Skeletal muscle satellite cell (primary cell): ENCODE measurements around the gene VSIR. TPM values are rescaled to one million over a fixed set of nuclear protein-coding genes. Genes with fewer than 3 reads are reported as not detected.

ENCODE experiments used
- H3K27me3 ChIP-seq: 2 replicates; pipeline ENCODE4 v1.7.0; 2013; ENCODE audit warnings: low read length; ENCODE audit not compliant: control insufficient read depth, insufficient read depth
- H3K36me3 ChIP-seq: 2 replicates; pipeline ENCODE4 v1.7.0; 2013; ENCODE audit warnings: mild to moderate bottlenecking, control low read depth, low read length; ENCODE audit not compliant: insufficient read depth
- H3K4me1 ChIP-seq: 2 replicates; pipeline ENCODE4 v1.7.0; 2013; ENCODE audit warnings: low read length; ENCODE audit not compliant: control insufficient read depth, insufficient read depth
- H3K4me2 ChIP-seq: 2 replicates; pipeline ENCODE4 v1.7.0; 2013; ENCODE audit warnings: mild to moderate bottlenecking, low read length
- H3K4me3 ChIP-seq: 2 replicates; pipeline ENCODE4 v1.7.0; 2013; ENCODE audit warnings: low read length
- H3K9ac ChIP-seq: 2 replicates; pipeline ENCODE4 v1.7.0; 2013; ENCODE audit warnings: mild to moderate bottlenecking, low read depth, low read length, moderate library complexity
- H3K9me3 ChIP-seq: replicated peaks from 2 replicates; pipeline ENCODE4 v1.7.0; 2013; ENCODE audit warnings: mild to moderate bottlenecking, control low read depth, low read length
- small RNA-seq: library from RNA; depleted of rRNA; stranded (forward); fragments of <200 nt; gene quantifications from one replicate; pipeline ENCODE3, GENCODE V24; 2012

The VSIR gene

DNA sequence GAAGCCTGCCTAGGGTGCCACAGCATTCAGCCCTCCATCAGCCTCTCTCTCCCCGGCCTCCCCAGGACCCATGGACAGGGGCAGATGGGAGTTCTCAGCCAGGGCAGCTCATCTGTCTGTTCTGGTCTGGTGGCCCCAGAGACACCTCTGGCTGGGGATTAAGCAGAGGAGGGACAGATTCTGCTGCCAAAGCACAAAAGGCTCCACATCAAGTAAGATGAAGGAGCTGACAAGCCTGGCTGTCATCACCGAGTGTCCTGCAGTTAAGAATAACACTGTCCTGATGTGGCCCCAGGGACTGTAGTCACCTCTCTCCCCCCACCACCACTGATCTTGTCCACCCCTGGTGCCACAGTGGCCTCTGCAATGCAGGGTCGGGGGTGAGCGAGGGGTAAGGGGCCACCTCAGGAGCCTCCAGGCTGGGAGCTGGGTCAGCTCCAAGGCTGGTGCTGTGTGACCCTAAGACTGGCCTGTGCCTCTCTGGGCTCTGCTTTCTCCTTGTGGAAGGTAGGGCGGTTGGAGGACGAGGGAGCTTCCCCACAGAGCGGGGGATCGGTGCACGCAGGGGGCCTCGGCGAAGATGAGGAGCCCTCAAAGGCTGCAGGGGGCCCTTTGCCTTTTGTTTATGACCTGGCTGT is 72.5 kb downstream of the VSIR start:
- Histone ChIP-seq H3K9ac (no peak overlapping the region), H3K36me3 (no peaks in the 10 kb centered on the region), H3K4me3 (no peak overlapping the region), H3K4me1 (no peaks in the 10 kb centered on the region), H3K4me2 (no peak overlapping the region), H3K27me3 (peaks cover 41% of the 10 kb centered on the region), H3K9me3 (no peaks in the 10 kb centered on the region)

DNA sequence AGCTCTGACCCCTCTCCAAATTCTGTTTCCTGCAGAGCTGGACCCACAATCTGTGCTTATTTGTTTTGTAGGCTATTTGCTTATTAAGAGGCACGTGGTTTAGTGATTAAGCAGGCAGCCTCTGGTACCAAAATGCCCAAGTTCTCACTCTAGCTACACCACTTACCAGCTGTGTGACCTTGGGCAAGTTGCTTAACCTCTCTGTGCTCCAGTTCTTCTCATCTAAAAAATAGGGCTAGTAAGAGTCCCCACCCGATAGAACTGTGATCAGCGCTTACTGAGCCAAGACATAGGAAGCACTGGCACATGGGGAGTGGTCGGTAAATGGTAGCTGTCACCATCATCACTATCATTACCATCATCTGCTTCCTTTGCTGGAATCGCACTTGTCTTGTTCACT is 74.6 kb downstream of the VSIR start:
- Histone ChIP-seq H3K36me3 (no peaks in the 10 kb centered on the region), H3K9me3 (no peaks in the 10 kb centered on the region), H3K4me3 (no peak overlapping the region), H3K4me2 (no peak overlapping the region), H3K4me1 (no peaks in the 10 kb centered on the region), H3K27me3 (peaks cover 40% of the 10 kb centered on the region), H3K9ac (no peak overlapping the region)

DNA sequence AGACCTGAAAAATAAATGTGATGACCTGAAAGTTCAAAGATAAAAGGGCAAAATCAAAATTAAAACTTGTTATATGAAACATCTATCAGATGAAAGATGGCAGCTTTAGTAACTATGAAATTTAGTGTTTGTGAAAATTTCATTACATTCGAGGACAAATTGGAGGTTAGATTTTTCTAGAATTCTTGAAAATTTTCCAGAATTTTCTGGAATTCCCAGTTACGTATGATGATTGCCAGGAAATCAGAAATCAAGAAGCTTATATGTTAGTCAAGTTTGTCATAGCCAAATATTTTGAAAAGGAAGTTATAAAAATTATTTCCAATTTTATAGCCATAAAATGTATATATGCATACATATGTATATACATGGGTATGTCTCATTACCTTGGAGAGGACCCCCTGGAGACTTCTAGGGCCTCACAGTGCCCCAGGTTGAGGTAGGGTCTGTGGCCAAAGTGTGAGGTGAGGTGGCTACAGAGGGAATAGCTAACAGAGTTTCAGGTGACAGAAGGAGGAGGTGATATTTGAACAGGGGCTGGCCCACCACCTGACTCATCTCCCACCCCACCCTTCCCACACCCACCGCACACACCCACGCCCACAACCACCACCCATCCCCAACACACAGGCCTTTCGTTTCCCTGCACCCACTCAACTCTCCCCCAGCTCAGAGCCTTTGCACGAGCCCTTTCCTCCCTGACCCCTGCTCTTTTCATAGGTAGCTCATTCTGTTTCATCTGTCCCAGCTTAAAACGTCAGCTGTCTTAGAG is 75.2 kb downstream of the VSIR start:
- no peak overlapping the region for H3K9ac ChIP-seq
- H3K4me2 ChIP-seq, result no peak overlapping the region
- no peaks in the 10 kb centered on the region for H3K36me3 ChIP-seq
- H3K4me3 ChIP-seq, result no peak overlapping the region
- peaks cover 35% of the 10 kb centered on the region for H3K27me3 ChIP-seq
- H3K9me3 ChIP-seq, result no peaks in the 10 kb centered on the region
- no peaks in the 10 kb centered on the region for H3K4me1 ChIP-seq

Small RNA genes within 50 kb of the gene (small RNA-seq; reads per million reads assigned to genes)
- not detected for gene MIR7152
